SH-SY5Y (cell line): Measurements from ENCODE around the gene SPIN1.

ENCODE experiments used
- GATA2 ChIP-seq: IDR thresholded peaks from 2 replicates; pipeline ENCODE4 v1.6.1; 2011; ENCODE audit warnings: mild to moderate bottlenecking, low read depth, low read length
- GATA3 ChIP-seq: IDR thresholded peaks from 2 replicates; pipeline ENCODE4 v1.6.1; 2011; ENCODE audit warnings: low read depth, mild to moderate bottlenecking, low read length, moderate library complexity

The SPIN1 gene

GRCh38 chr9:88388203-88388885 is at the start of gene SPIN1:
TSS of gene SPIN1 (plus strand) at chr9:88388444. CDS start at chr9:88426540, 38,096 bp downstream.
- no peak for TF ChIP-seq GATA2
- no peak for TF ChIP-seq GATA3

GRCh38 chr9:88339317-88339716 is 48.9 kb upstream of the SPIN1 start:
- TF ChIP-seq GATA3, result no peak
- TF ChIP-seq GATA2, result no peak

GRCh38 chr9:88342246-88342645 is 46.0 kb upstream of the SPIN1 start:
- TF ChIP-seq GATA2, result no peak
- TF ChIP-seq GATA3, result no peak

- TF ChIP-seq GATA2, result no peak
- TF ChIP-seq GATA3, result no peak
Observed at GRCh38 chr9:88344013-88344412, 44.2 kb upstream of the SPIN1 start.

- TF ChIP-seq GATA3, result no peak
- no peak for TF ChIP-seq GATA2
Observed at GRCh38 chr9:88355166-88355565, 33.1 kb upstream of the SPIN1 start.

GRCh38 chr9:88358723-88359122 is 29.5 kb upstream of the SPIN1 start:
- TF ChIP-seq GATA3 (no peak), GATA2 (no peak)

- TF ChIP-seq GATA3 (no peak), GATA2 (no peak)
Observed at GRCh38 chr9:88359974-88360373, 28.3 kb upstream of the SPIN1 start.

- TF ChIP-seq GATA2, result no peak
- no peak for TF ChIP-seq GATA3
Observed at GRCh38 chr9:88362681-88363080, 25.6 kb upstream of the SPIN1 start.

- TF ChIP-seq GATA2 (no peak), GATA3 (no peak)
Observed at GRCh38 chr9:88363661-88364060, 24.6 kb upstream of the SPIN1 start.

GRCh38 chr9:88364706-88365105 is 23.5 kb upstream of the SPIN1 start:
- TF ChIP-seq GATA3 (no peak), GATA2 (no peak)

GRCh38 chr9:88370346-88370745 is 17.9 kb upstream of the SPIN1 start:
- TF ChIP-seq GATA2 (no peak), GATA3 (no peak)

- no peak for TF ChIP-seq GATA3
- no peak for TF ChIP-seq GATA2
Observed at GRCh38 chr9:88372103-88372654, 16.1 kb upstream of the SPIN1 start.

- TF ChIP-seq GATA2, result no peak
- TF ChIP-seq GATA3, result no peak
Observed at GRCh38 chr9:88373045-88373444, 15.2 kb upstream of the SPIN1 start.

GRCh38 chr9:88378317-88378716 is 9.9 kb upstream of the SPIN1 start:
- TF ChIP-seq GATA2 (no peak), GATA3 (no peak)

GRCh38 chr9:88379352-88379751 is 8.9 kb upstream of the SPIN1 start:
- TF ChIP-seq GATA2 (no peak), GATA3 (no peak)

GRCh38 chr9:88380118-88380517 is 8.1 kb upstream of the SPIN1 start:
- TF ChIP-seq GATA3 (no peak), GATA2 (no peak)

- TF ChIP-seq GATA3, result no peak
- TF ChIP-seq GATA2, result no peak
Observed at GRCh38 chr9:88383176-88383575, 5.1 kb upstream of the SPIN1 start.

GRCh38 chr9:88387036-88387551 is 1.1 kb upstream of the SPIN1 start:
- TF ChIP-seq GATA2 (no peak), GATA3 (no peak)
